PC-9 (cell line): ENCODE data around the gene ZNF197. TPM values are rescaled to one million over a fixed set of nuclear protein-coding genes. Genes with fewer than 3 reads are reported as not detected.

Experiments used
- BruUV-seq: library from RNA; stranded (reverse); fragments of 400-500 nt; replicated peaks from 2 replicates; lab custom pipeline; 2021; lab: Mats Ljungman, UMichigan
- CTCF ChIA-PET: fragments of 300-600 bp; sonication (Branson Sonifier 250); formaldehyde crosslinking; loops from one replicate; lab custom pipeline; 2022; ENCODE audit warnings: antibody characterized with exemption; lab: Charles Lee
- POLR2A ChIA-PET: fragments of 300-600 bp; sonication (Branson Sonifier 250); formaldehyde crosslinking; loops from one replicate; lab custom pipeline; 2022; ENCODE audit warnings: antibody characterized with exemption; ENCODE audit not compliant: unreplicated experiment; lab: Charles Lee
- DNase-seq, 2 experiments: peaks; one replicate each; pipeline versions ENCODE4 v3.0.0 to v3.0.0-alpha.2; 2015 to 2022; ENCODE audit warnings: mixed read lengths in 1 of 2
- H2AFZ ChIP-seq: fragments of 200-600 bp; sonication (generic); 2 replicates; pipeline ENCODE4 v1.8.1; 2017; ENCODE audit warnings: antibody characterized with exemption
- H3F3A ChIP-seq: fragments of 200-600 bp; sonication (generic); 2 replicates; pipeline ENCODE4 v1.8.1; 2017; ENCODE audit warnings: antibody characterized with exemption, mild to moderate bottlenecking, low read depth; ENCODE audit not compliant: insufficient read depth
- H3K27ac ChIP-seq: fragments of 200-600 bp; sonication (generic); 2 replicates; pipeline ENCODE4 v1.6.1; 2016; ENCODE audit warnings: mixed run types
- H3K27me3 ChIP-seq: fragments of 200-600 bp; sonication (generic); 2 replicates; pipeline ENCODE4 v1.6.1; 2016; ENCODE audit warnings: low read depth, mixed run types; ENCODE audit not compliant: insufficient read depth
- H3K36me3 ChIP-seq: fragments of 200-600 bp; sonication (generic); 2 replicates; pipeline ENCODE4 v1.6.1; 2016; ENCODE audit warnings: low read depth, mixed run types
- H3K4me1 ChIP-seq: fragments of 200-600 bp; sonication (generic); replicated peaks from 2 replicates; pipeline ENCODE4 v1.6.1; 2016; ENCODE audit warnings: mixed run types; ENCODE audit not compliant: insufficient read depth
- H3K4me2 ChIP-seq: fragments of 200-600 bp; sonication (generic); 2 replicates; pipeline ENCODE4 v1.6.1; 2017; ENCODE audit warnings: mixed run types
- H3K4me3 ChIP-seq: fragments of 200-600 bp; sonication (generic); 2 replicates; pipeline ENCODE4 v1.6.1; 2016; ENCODE audit warnings: mixed run types
- H3K79me2 ChIP-seq: fragments of 200-600 bp; sonication (generic); 2 replicates; pipeline ENCODE4 v1.6.1; 2017; ENCODE audit warnings: low read depth, mixed run types
- H3K9me2 ChIP-seq: fragments of 200-600 bp; sonication (generic); 2 replicates; pipeline ENCODE4 v1.8.1; 2017; ENCODE audit warnings: mild to moderate bottlenecking; ENCODE audit not compliant: insufficient read depth
- H3K9me3 ChIP-seq: fragments of 200-600 bp; sonication (generic); 2 replicates; pipeline ENCODE4 v1.8.1; 2016; ENCODE audit warnings: low read depth; ENCODE audit not compliant: insufficient read depth
- H4K20me1 ChIP-seq: fragments of 200-600 bp; sonication (generic); 2 replicates; pipeline ENCODE4 v1.8.1; 2017; ENCODE audit not compliant: insufficient read depth
- EZH2 ChIP-seq: fragments of 200-600 bp; sonication (generic); IDR thresholded peaks from 2 replicates; pipeline ENCODE4 v1.8.0; 2017; ENCODE audit warnings: antibody characterized with exemption, low read depth
- intact Hi-C: fragments of 100-400 bp; cut with micrococcal nuclease; formaldehyde crosslinking; loops from one replicate; pipeline ENCODE4 v1.10.0; 2022; ENCODE audit not compliant: unreplicated experiment
- total RNA-seq: library from RNA; stranded (reverse); gene quantifications from 2 replicates; pipeline ENCODE4 v1.2.3, GENCODE V29; 2021
- TF ChIP-seq, protein P1 (sequence below): fragments of 200-600 bp; sonication (generic); conservative IDR thresholded peaks from 2 replicates; pipeline ENCODE4 v1.6.1; 2017; ENCODE audit warnings: mixed run types, antibody characterized with exemption, mild to moderate bottlenecking, moderate library complexity

ZNF197 gene
- total RNA-seq, 1 experiment from 2014 or later, result 9.5 TPM

DNA sequence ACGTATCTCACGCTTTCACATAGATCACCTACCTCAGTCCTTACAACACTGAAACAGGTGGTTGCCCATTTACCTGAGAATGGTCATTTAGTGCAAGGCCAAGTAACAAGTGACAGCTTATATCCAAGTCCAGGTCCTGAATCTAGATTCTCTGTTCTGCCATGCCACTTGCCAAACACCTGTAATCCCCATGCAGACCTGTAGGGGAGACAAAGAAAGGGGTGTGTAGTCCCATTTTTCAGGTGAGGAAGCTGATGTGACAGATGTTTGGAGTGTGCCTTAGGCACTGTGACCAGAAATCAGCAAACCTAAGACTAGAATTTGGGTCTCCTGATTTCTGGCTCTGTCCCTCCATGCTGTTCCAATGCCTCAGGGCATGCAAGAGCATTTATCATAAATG lies 36.4 kb downstream of the ZNF197 start:
- ChIA-PET POLR2A (no interaction called here), CTCF (interaction anchor here (0.5 kb wide), 1 partner anchor 35 kb away, joined by 3 read pairs; no protein-coding TSS in a partner anchor)
- Histone ChIP-seq H3K9me3 (no peaks in the 10 kb centered on the region; the same call in 1 of the 2 replicates), H3K27ac (no peak overlapping the region), H3K4me1 (no peaks in the 10 kb centered on the region), H4K20me1 (no peaks in the 10 kb centered on the region), H3K36me3 (peaks cover 32% of the 10 kb centered on the region), H3F3A (no peaks in the 10 kb centered on the region), H3K79me2 (no peaks in the 10 kb centered on the region), H2AFZ (no peak overlapping the region), H3K4me2 (no peak overlapping the region), H3K27me3 (no peaks in the 10 kb centered on the region), H3K4me3 (no peak overlapping the region), H3K9me2 (no peaks in the 10 kb centered on the region)
- no peak for DNase-seq
- intact Hi-C loops, result no loop called here
- TF ChIP-seq, protein P1, sequence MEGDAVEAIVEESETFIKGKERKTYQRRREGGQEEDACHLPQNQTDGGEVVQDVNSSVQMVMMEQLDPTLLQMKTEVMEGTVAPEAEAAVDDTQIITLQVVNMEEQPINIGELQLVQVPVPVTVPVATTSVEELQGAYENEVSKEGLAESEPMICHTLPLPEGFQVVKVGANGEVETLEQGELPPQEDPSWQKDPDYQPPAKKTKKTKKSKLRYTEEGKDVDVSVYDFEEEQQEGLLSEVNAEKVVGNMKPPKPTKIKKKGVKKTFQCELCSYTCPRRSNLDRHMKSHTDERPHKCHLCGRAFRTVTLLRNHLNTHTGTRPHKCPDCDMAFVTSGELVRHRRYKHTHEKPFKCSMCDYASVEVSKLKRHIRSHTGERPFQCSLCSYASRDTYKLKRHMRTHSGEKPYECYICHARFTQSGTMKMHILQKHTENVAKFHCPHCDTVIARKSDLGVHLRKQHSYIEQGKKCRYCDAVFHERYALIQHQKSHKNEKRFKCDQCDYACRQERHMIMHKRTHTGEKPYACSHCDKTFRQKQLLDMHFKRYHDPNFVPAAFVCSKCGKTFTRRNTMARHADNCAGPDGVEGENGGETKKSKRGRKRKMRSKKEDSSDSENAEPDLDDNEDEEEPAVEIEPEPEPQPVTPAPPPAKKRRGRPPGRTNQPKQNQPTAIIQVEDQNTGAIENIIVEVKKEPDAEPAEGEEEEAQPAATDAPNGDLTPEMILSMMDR, result 0 out of 2 replicates have a peak, but pooled peaks have one; percentile 11
- no peak for TF ChIP-seq EZH2
- BruUV-seq, result no TSS peak

DNA sequence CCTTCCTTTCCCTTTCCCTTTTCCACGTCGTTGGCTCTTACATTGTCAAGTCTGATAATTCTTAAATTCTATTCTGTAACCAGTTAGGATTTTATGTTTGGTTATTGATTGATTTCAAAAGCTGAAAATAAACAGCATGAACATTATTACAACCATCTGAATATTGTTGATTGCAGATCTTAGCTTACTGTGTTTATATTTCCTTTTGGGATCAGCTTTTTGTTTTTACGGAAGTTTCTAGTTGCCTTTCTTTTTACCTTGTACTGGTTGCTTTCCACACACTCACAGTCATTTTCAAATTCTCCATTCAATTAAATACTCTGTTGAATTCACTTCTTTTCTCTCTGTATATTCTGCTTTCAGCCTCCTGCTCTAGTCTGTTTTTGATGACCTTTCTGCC lies 40.3 kb downstream of the ZNF197 start:
- H4K20me1 ChIP-seq, result no peaks in the 10 kb centered on the region
- intact Hi-C loops, result no loop called here
- H3K4me2 ChIP-seq, result no peak overlapping the region
- no TSS peak for BruUV-seq
- H3K4me1 ChIP-seq, result no peaks in the 10 kb centered on the region
- H3K79me2 ChIP-seq, result no peaks in the 10 kb centered on the region
- no peaks in the 10 kb centered on the region; the same call in 1 of the 2 replicates for H3K9me3 ChIP-seq
- H3K27ac ChIP-seq, result no peak overlapping the region
- POLR2A ChIA-PET, result interaction anchor here (0.6 kb wide), 1 partner anchor 109 kb away, joined by 3 read pairs; no protein-coding TSS in a partner anchor
- H2AFZ ChIP-seq, result no peak overlapping the region
- H3K4me3 ChIP-seq, result no peak overlapping the region
- peaks cover 6% of the 10 kb centered on the region for H3K36me3 ChIP-seq
- DNase-seq, result no peak
- CTCF ChIA-PET, result no interaction called here
- no peaks in the 10 kb centered on the region for H3F3A ChIP-seq
- H3K9me2 ChIP-seq, result no peaks in the 10 kb centered on the region
- no peaks in the 10 kb centered on the region for H3K27me3 ChIP-seq
- TF ChIP-seq, protein P1, result no peak
- TF ChIP-seq EZH2, result no peak

DNA sequence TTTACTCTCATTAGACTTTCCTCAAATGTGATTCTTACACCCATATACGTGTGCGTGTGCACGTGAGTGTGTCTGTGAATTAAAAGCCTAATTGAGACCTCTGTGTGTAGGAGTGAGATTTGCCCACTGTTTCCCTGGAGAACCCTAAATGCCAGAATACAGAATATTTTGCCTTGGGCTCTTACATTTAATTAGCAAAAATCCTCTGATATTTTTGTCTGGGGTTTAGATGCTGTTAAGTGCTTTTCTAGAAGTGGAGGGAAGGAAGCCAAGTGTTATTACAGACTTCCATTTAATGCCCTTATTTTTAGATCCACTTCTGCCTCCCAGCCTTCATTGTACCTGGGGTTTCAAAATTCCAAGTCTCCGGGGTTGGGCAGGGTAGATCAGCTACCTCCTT lies 41.5 kb downstream of the ZNF197 start:
- no peak for TF ChIP-seq EZH2
- TF ChIP-seq, protein P1, result no peak
- Histone ChIP-seq H3K79me2 (no peaks in the 10 kb centered on the region), H3K9me2 (no peaks in the 10 kb centered on the region), H3K27ac (no peak overlapping the region), H3K9me3 (no peaks in the 10 kb centered on the region), H3K4me3 (no peak overlapping the region), H3F3A (no peaks in the 10 kb centered on the region), H3K36me3 (no peaks in the 10 kb centered on the region; the same call in 1 of the 2 replicates), H4K20me1 (no peaks in the 10 kb centered on the region), H3K4me2 (no peak overlapping the region), H3K4me1 (no peaks in the 10 kb centered on the region), H2AFZ (no peak overlapping the region), H3K27me3 (no peaks in the 10 kb centered on the region)
- no TSS peak for BruUV-seq
- POLR2A ChIA-PET, result no interaction called here
- CTCF ChIA-PET, result no interaction called here
- intact Hi-C loops, result no loop called here
- no peak for DNase-seq
